K562 (cell line): Measurements from ENCODE around the gene CACNA1S. TPM values are rescaled to one million over a fixed set of nuclear protein-coding genes. Genes with fewer than 3 reads are reported as not detected.

Experiments used
- GATAD2A ChIP-seq: fragments of 450-650 bp; IDR thresholded peaks from 2 replicates; pipeline ENCODE4 v1.6.1; 2017
- KAT7 ChIP-seq: sonication (generic); formaldehyde crosslinking; IDR thresholded peaks from 2 replicates; pipeline ENCODE4 v1.8.0; 2022; ENCODE audit warnings: missing genetic modification reagents, mild to moderate bottlenecking, borderline replicate concordance
- NFXL1 ChIP-seq: fragments of 450-650 bp; formaldehyde crosslinking; IDR thresholded peaks from 2 replicates; pipeline ENCODE4 v1.4.0; 2021; ENCODE audit warnings: mild to moderate bottlenecking
- SP1 ChIP-seq: sonication (generic); formaldehyde crosslinking; IDR thresholded peaks from 2 replicates; pipeline ENCODE4 v1.8.1; 2022; ENCODE audit warnings: mild to moderate bottlenecking, missing genetic modification reagents
- TAL1 ChIP-seq: fragments of 450-650 bp; IDR thresholded peaks from 2 replicates; pipeline ENCODE4 v1.6.1; 2016; ENCODE audit warnings: mild to moderate bottlenecking
- TCF3 ChIP-seq: sonication (generic); formaldehyde crosslinking; IDR thresholded peaks from 2 replicates; pipeline ENCODE4 v1.4.0; 2020; ENCODE audit warnings: mild to moderate bottlenecking, missing genetic modification reagents
- TOE1 ChIP-seq, 2 experiments: fragments of 450-650 bp in 1 of 2; sonication (generic) in 1 of 2; formaldehyde crosslinking in 1 of 2; IDR thresholded peaks; 2 replicates each; pipeline versions ENCODE4 v1.7.1 to v1.8.0; 2016 to 2022; ENCODE audit warnings: borderline replicate concordance in 2 of 2, mild to moderate bottlenecking in 2 of 2, antibody characterized with exemption in 1 of 2, inconsistent platforms in 1 of 2, low read depth in 1 of 2, missing genetic modification reagents in 1 of 2, moderate library complexity in 1 of 2
- polyA plus RNA-seq, 8 experiments: library from polyadenylated mRNA; depleted of rRNA in 4 of 8; stranded (reverse) in 5 of 8; unstranded in 3 of 8; fragments of >200 nt; fragmentation: Nextera tagmentation in 2 of 8; fragmentation: Illumina TruSeq in 1 of 8; extraction: Ambion mirVana in 2 of 8; extraction: Trizol in 1 of 8; gene quantifications; 2 replicates each; pipeline versions ENCODE4 v1.2.1 to v1.2.3, GENCODE V29; 2011 to 2014; ENCODE audit warnings: inconsistent platforms in 1 of 8, missing spikeins in 1 of 8
- total RNA-seq, 7 experiments: library from RNA; depleted of rRNA in 6 of 7; stranded (reverse); fragments of >200 nt in 6 of 7; fragmentation: Illumina TruSeq in 2 of 7; extraction: Trizol in 2 of 7; gene quantifications; 2 replicates each; pipeline versions ENCODE4 v1.2.1 to v1.2.3, GENCODE V29; 2011 to 2021; ENCODE audit warnings: low replicate concordance in 1 of 7
- TF ChIP-seq, protein P1 (sequence below): fragments of 150-350 bp; conservative IDR thresholded peaks from 2 replicates; pipeline ENCODE4 v1.6.1; 2014; ENCODE audit warnings: low read length
- TF ChIP-seq, protein P2 (sequence below): conservative IDR thresholded peaks from 2 replicates; pipeline ENCODE4 v1.6.1; 2011; ENCODE audit warnings: low read depth, mild to moderate bottlenecking, low read length; ENCODE audit not compliant: control insufficient read depth

CACNA1S gene
- total and polyA plus RNA-seq, 9 of the 15 experiments (the other 6 are each of a cell fraction or from before 2014, with no cell fraction given): not detected

GRCh38 chr1:201013031-201013485, 99.2 kb downstream of the CACNA1S start (continued):
- TF ChIP-seq, protein P1, sequence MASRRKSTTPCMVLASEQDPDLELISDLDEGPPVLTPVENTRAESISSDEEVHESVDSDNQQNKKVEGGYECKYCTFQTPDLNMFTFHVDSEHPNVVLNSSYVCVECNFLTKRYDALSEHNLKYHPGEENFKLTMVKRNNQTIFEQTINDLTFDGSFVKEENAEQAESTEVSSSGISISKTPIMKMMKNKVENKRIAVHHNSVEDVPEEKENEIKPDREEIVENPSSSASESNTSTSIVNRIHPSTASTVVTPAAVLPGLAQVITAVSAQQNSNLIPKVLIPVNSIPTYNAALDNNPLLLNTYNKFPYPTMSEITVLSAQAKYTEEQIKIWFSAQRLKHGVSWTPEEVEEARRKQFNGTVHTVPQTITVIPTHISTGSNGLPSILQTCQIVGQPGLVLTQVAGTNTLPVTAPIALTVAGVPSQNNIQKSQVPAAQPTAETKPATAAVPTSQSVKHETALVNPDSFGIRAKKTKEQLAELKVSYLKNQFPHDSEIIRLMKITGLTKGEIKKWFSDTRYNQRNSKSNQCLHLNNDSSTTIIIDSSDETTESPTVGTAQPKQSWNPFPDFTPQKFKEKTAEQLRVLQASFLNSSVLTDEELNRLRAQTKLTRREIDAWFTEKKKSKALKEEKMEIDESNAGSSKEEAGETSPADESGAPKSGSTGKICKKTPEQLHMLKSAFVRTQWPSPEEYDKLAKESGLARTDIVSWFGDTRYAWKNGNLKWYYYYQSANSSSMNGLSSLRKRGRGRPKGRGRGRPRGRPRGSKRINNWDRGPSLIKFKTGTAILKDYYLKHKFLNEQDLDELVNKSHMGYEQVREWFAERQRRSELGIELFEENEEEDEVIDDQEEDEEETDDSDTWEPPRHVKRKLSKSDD: no peak
- TF ChIP-seq TOE1 (IDR thresholded peaks at IDR 0.05; ENCODE audit: borderline replicate concordance) (no peak; the same call in 1 of the 2 replicates), TOE1 (CRISPR knock-in tag; IDR thresholded peaks at IDR 0.05; ENCODE audit: borderline replicate concordance, low read depth) (no peak), KAT7 (CRISPR knock-in tag) (no peak), NFXL1 (CRISPR knock-in tag) (no peak), TCF3 (no peak; the same call in 1 of the 2 replicates), GATAD2A (no peak), TAL1 (no peak), SP1 (no peak)
- TF ChIP-seq, protein P2, sequence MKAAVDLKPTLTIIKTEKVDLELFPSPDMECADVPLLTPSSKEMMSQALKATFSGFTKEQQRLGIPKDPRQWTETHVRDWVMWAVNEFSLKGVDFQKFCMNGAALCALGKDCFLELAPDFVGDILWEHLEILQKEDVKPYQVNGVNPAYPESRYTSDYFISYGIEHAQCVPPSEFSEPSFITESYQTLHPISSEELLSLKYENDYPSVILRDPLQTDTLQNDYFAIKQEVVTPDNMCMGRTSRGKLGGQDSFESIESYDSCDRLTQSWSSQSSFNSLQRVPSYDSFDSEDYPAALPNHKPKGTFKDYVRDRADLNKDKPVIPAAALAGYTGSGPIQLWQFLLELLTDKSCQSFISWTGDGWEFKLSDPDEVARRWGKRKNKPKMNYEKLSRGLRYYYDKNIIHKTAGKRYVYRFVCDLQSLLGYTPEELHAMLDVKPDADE: no peak
